Measurements from ENCODE around the gene PNMA6A. TPM values are rescaled to one million over a fixed set of nuclear protein-coding genes. Genes with fewer than 3 reads are reported as not detected.
"Not testable (repeated sequence)": the region's sequence is repeated elsewhere in the genome, so short reads cannot be mapped to it uniquely, and the experiment has no call there.

The PNMA6A gene
- total and polyA plus RNA-seq, 2 donors, result 0.71 to 1.5 TPM

- DNase-seq (ENCODE audit: low read depth in 6 of 9, low spot score in 9 of 9), result no peak
- Histone ChIP-seq H3K9me3 (ENCODE audit: control insufficient read depth in 2 of 2, insufficient read depth in 1 of 2, low read length in 1 of 2) (no peaks in the 10 kb centered on the region), H3K27me3 (ENCODE audit: control insufficient read depth in 2 of 2, insufficient read depth in 1 of 2, low read length in 1 of 2) (peaks cover 4 to 33% of the 10 kb centered on the region in 2 donors), H3K27ac (ENCODE audit: low read depth in 1 of 2, low read length in 1 of 2) (no peak within 1 kb of the TSS), H3K36me3 (ENCODE audit: control insufficient read depth in 2 of 2, insufficient read depth in 2 of 2, low read length in 1 of 2) (no peaks in the 10 kb centered on the region), H3K4me3 (ENCODE audit: low read length in 2 of 2) (no peak within 1 kb of the TSS), H3K4me1 (ENCODE audit: control insufficient read depth in 2 of 2, insufficient read depth in 2 of 2, low read length in 2 of 2) (no peaks in the 10 kb centered on the region)
- 17% methylated on average over 77 of the region's 80 CpGs for WGBS
Observed at GRCh38 chrX:153055871-153056749, 16.1 kb upstream of the PNMA6A start, which contains the start of gene PNMA3. Gene PNMA3 (plus strand): TSS chrX:153056470. CDS start chrX:153057056, 586 bp downstream.

- no peaks in the 10 kb centered on the region for H3K4me1 ChIP-seq (ENCODE audit: control insufficient read depth in 2 of 2, insufficient read depth in 2 of 2, low read length in 2 of 2)
- H3K9me3 ChIP-seq (ENCODE audit: control insufficient read depth in 2 of 2, insufficient read depth in 1 of 2, low read length in 1 of 2), result no peaks in the 10 kb centered on the region
- peaks cover 4 to 33% of the 10 kb centered on the region in 2 donors for H3K27me3 ChIP-seq (ENCODE audit: control insufficient read depth in 2 of 2, insufficient read depth in 1 of 2, low read length in 1 of 2)
- H3K27ac ChIP-seq (ENCODE audit: low read depth in 1 of 2, low read length in 1 of 2), result no peak overlapping the region
- H3K36me3 ChIP-seq (ENCODE audit: control insufficient read depth in 2 of 2, insufficient read depth in 2 of 2, low read length in 1 of 2), result no peaks in the 10 kb centered on the region
- 93% methylated on average over 11 of the region's 11 CpGs for WGBS
- peak in 1 of 9 donors; percentile 2 for DNase-seq (ENCODE audit: low read depth in 6 of 9, low spot score in 9 of 9)
- no peak overlapping the region for H3K4me3 ChIP-seq (ENCODE audit: low read length in 2 of 2)
Observed at GRCh38 chrX:153057281-153057680, 15.0 kb upstream of the PNMA6A start.

GRCh38 chrX:153059191-153060094 is 12.8 kb upstream of the PNMA6A start:
- WGBS, result 92% methylated on average over 18 of the region's 18 CpGs

GRCh38 chrX:153060095-153060445 is 12.2 kb upstream of the PNMA6A start:
- no peak overlapping the region for H3K4me3 ChIP-seq (ENCODE audit: low read length in 2 of 2)
- no peak for DNase-seq (ENCODE audit: low read depth in 6 of 9, low spot score in 9 of 9)
- 81% methylated on average over 8 of the region's 8 CpGs for WGBS
- H3K27me3 ChIP-seq (ENCODE audit: control insufficient read depth in 2 of 2, insufficient read depth in 1 of 2, low read length in 1 of 2), result peaks cover 4 to 28% of the 10 kb centered on the region in 2 donors
- H3K36me3 ChIP-seq (ENCODE audit: control insufficient read depth in 2 of 2, insufficient read depth in 2 of 2, low read length in 1 of 2), result no peaks in the 10 kb centered on the region
- no peaks in the 10 kb centered on the region for H3K4me1 ChIP-seq (ENCODE audit: control insufficient read depth in 2 of 2, insufficient read depth in 2 of 2, low read length in 2 of 2)
- H3K9me3 ChIP-seq (ENCODE audit: control insufficient read depth in 2 of 2, insufficient read depth in 1 of 2, low read length in 1 of 2), result no peaks in the 10 kb centered on the region
- H3K27ac ChIP-seq (ENCODE audit: low read depth in 1 of 2, low read length in 1 of 2), result no peak overlapping the region

More at GRCh38 chrX:153059191-153060094, 12.8 kb upstream of the PNMA6A start:
- no peak for DNase-seq (ENCODE audit: low read depth in 6 of 9, low spot score in 9 of 9)
- H3K36me3 ChIP-seq (ENCODE audit: control insufficient read depth in 2 of 2, insufficient read depth in 2 of 2, low read length in 1 of 2), result no peaks in the 10 kb centered on the region
- H3K4me3 ChIP-seq (ENCODE audit: low read length in 2 of 2), result no peak overlapping the region
- H3K27ac ChIP-seq (ENCODE audit: low read depth in 1 of 2, low read length in 1 of 2), result no peak overlapping the region
- no peaks in the 10 kb centered on the region for H3K4me1 ChIP-seq (ENCODE audit: control insufficient read depth in 2 of 2, insufficient read depth in 2 of 2, low read length in 2 of 2)
- no peaks in the 10 kb centered on the region for H3K9me3 ChIP-seq (ENCODE audit: control insufficient read depth in 2 of 2, insufficient read depth in 1 of 2, low read length in 1 of 2)
- peaks cover 4 to 33% of the 10 kb centered on the region in 2 donors for H3K27me3 ChIP-seq (ENCODE audit: control insufficient read depth in 2 of 2, insufficient read depth in 1 of 2, low read length in 1 of 2)

GRCh38 chrX:153061732-153062131 is 10.5 kb upstream of the PNMA6A start:
- Histone ChIP-seq H3K27me3 (ENCODE audit: control insufficient read depth in 2 of 2, insufficient read depth in 1 of 2, low read length in 1 of 2) (peaks cover 0 to 16% of the 10 kb centered on the region in 2 donors), H3K27ac (ENCODE audit: low read depth in 1 of 2, low read length in 1 of 2) (no peak overlapping the region), H3K36me3 (ENCODE audit: control insufficient read depth in 2 of 2, insufficient read depth in 2 of 2, low read length in 1 of 2) (no peaks in the 10 kb centered on the region), H3K9me3 (ENCODE audit: control insufficient read depth in 2 of 2, insufficient read depth in 1 of 2, low read length in 1 of 2) (no peaks in the 10 kb centered on the region), H3K4me3 (ENCODE audit: low read length in 2 of 2) (no peak overlapping the region), H3K4me1 (ENCODE audit: control insufficient read depth in 2 of 2, insufficient read depth in 2 of 2, low read length in 2 of 2) (no peaks in the 10 kb centered on the region)
- 62% methylated on average over 3 of the region's 3 CpGs for WGBS
- DNase-seq (ENCODE audit: low read depth in 6 of 9, low spot score in 9 of 9), result no peak

GRCh38 chrX:153063315-153063714 is 8.9 kb upstream of the PNMA6A start:
- Histone ChIP-seq H3K4me3 (ENCODE audit: low read length in 2 of 2) (no peak overlapping the region), H3K9me3 (ENCODE audit: control insufficient read depth in 2 of 2, insufficient read depth in 1 of 2, low read length in 1 of 2) (no peaks in the 10 kb centered on the region), H3K27ac (ENCODE audit: low read depth in 1 of 2, low read length in 1 of 2) (no peak overlapping the region), H3K4me1 (ENCODE audit: control insufficient read depth in 2 of 2, insufficient read depth in 2 of 2, low read length in 2 of 2) (no peaks in the 10 kb centered on the region), H3K27me3 (ENCODE audit: control insufficient read depth in 2 of 2, insufficient read depth in 1 of 2, low read length in 1 of 2) (peaks cover 0 to 3% of the 10 kb centered on the region in 2 donors), H3K36me3 (ENCODE audit: control insufficient read depth in 2 of 2, insufficient read depth in 2 of 2, low read length in 1 of 2) (no peaks in the 10 kb centered on the region)
- DNase-seq (ENCODE audit: low read depth in 6 of 9, low spot score in 9 of 9), result no peak

- no peak overlapping the region for H3K27ac ChIP-seq (ENCODE audit: low read depth in 1 of 2, low read length in 1 of 2)
- H3K4me3 ChIP-seq (ENCODE audit: low read length in 2 of 2), result no peak overlapping the region
- H3K4me1 ChIP-seq (ENCODE audit: control insufficient read depth in 2 of 2, insufficient read depth in 2 of 2, low read length in 2 of 2), result no peaks in the 10 kb centered on the region
- WGBS, result 93% methylated on average over 2 of the region's 2 CpGs
- H3K9me3 ChIP-seq (ENCODE audit: control insufficient read depth in 2 of 2, insufficient read depth in 1 of 2, low read length in 1 of 2), result no peaks in the 10 kb centered on the region
- no peaks in the 10 kb centered on the region for H3K27me3 ChIP-seq (ENCODE audit: control insufficient read depth in 2 of 2, insufficient read depth in 1 of 2, low read length in 1 of 2)
- no peak for DNase-seq (ENCODE audit: low read depth in 6 of 9, low spot score in 9 of 9)
- no peaks in the 10 kb centered on the region for H3K36me3 ChIP-seq (ENCODE audit: control insufficient read depth in 2 of 2, insufficient read depth in 2 of 2, low read length in 1 of 2)
Observed at GRCh38 chrX:153064061-153064460, 8.2 kb upstream of the PNMA6A start.

GRCh38 chrX:153065389-153065788 is 6.9 kb upstream of the PNMA6A start:
- no peaks in the 10 kb centered on the region for H3K9me3 ChIP-seq (ENCODE audit: control insufficient read depth in 2 of 2, insufficient read depth in 1 of 2, low read length in 1 of 2)
- H3K4me1 ChIP-seq (ENCODE audit: control insufficient read depth in 2 of 2, insufficient read depth in 2 of 2, low read length in 2 of 2), result no peaks in the 10 kb centered on the region
- no peaks in the 10 kb centered on the region for H3K36me3 ChIP-seq (ENCODE audit: control insufficient read depth in 2 of 2, insufficient read depth in 2 of 2, low read length in 1 of 2)
- DNase-seq (ENCODE audit: low read depth in 6 of 9, low spot score in 9 of 9), result no peak
- no peak overlapping the region for H3K27ac ChIP-seq (ENCODE audit: low read depth in 1 of 2, low read length in 1 of 2)
- H3K27me3 ChIP-seq (ENCODE audit: control insufficient read depth in 2 of 2, insufficient read depth in 1 of 2, low read length in 1 of 2), result no peaks in the 10 kb centered on the region
- no peak overlapping the region for H3K4me3 ChIP-seq (ENCODE audit: low read length in 2 of 2)
- 92% methylated on average over 6 of the region's 6 CpGs for WGBS

GRCh38 chrX:153066402-153066801 is 5.9 kb upstream of the PNMA6A start:
- H3K27me3 ChIP-seq (ENCODE audit: control insufficient read depth in 2 of 2, insufficient read depth in 1 of 2, low read length in 1 of 2); H3K9me3 ChIP-seq (ENCODE audit: control insufficient read depth in 2 of 2, insufficient read depth in 1 of 2, low read length in 1 of 2); DNase-seq (ENCODE audit: low read depth in 6 of 9, low spot score in 9 of 9); H3K4me1 ChIP-seq (ENCODE audit: control insufficient read depth in 2 of 2, insufficient read depth in 2 of 2, low read length in 2 of 2); H3K27ac ChIP-seq (ENCODE audit: low read depth in 1 of 2, low read length in 1 of 2); H3K4me3 ChIP-seq (ENCODE audit: low read length in 2 of 2); H3K36me3 ChIP-seq (ENCODE audit: control insufficient read depth in 2 of 2, insufficient read depth in 2 of 2, low read length in 1 of 2): not testable (repeated sequence)
- 91% methylated on average over 3 of the region's 12 CpGs for WGBS

Measured in thymus (tissue), 11 donors.